SK-N-MC (cell line): Measurements from ENCODE around the gene CACNA1B.
"Not testable (repeated sequence)": the region's sequence is repeated elsewhere in the genome, so short reads cannot be mapped to it uniquely, and the experiment has no call there.

Experiments used
- DNase-seq: peaks from one replicate; pipeline ENCODE4 v3.0.0-alpha.2; 2011; ENCODE audit warnings: low read depth, low spot score
- H3K27ac ChIP-seq: fragments of 200-600 bp; sonication (generic); 2 replicates; pipeline ENCODE4 v1.5.1; 2016; ENCODE audit warnings: mixed run types
- H3K36me3 ChIP-seq: fragments of 200-600 bp; sonication (generic); 2 replicates; pipeline ENCODE4 v1.6.1; 2017; ENCODE audit warnings: antibody characterized with exemption, low read length, mixed read lengths; ENCODE audit not compliant: insufficient read depth
- H3K4me3 ChIP-seq: fragments of 200-600 bp; sonication (generic); 2 replicates; pipeline ENCODE4 v1.5.1; 2016
- H3K9ac ChIP-seq: fragments of 200-600 bp; sonication (generic); 2 replicates; pipeline ENCODE4 v1.8.0; 2017; ENCODE audit warnings: mixed run types, mixed read lengths; ENCODE audit not compliant: insufficient read length
- H3K9me3 ChIP-seq: fragments of 200-600 bp; sonication (generic); 2 replicates; pipeline ENCODE4 v1.6.1; 2017; ENCODE audit warnings: low read depth, mild to moderate bottlenecking, antibody characterized with exemption, low read length, moderate library complexity, mixed read lengths
- EZH2 ChIP-seq: fragments of 200-600 bp; sonication (generic); IDR thresholded peaks from one replicate; pipeline ENCODE4 v1.6.1; 2017; ENCODE audit warnings: antibody characterized with exemption
- FOXP2 ChIP-seq: optimal IDR thresholded peaks from 2 replicates; pipeline ENCODE3; 2011; ENCODE audit warnings: mild to moderate bottlenecking, moderate library complexity; ENCODE audit not compliant: insufficient read depth; ENCODE audit errors: extremely low read length, control extremely low read depth
- POLR2AphosphoS5 ChIP-seq: IDR thresholded peaks from 2 replicates; pipeline ENCODE4 v1.6.1; 2012; ENCODE audit warnings: mild to moderate bottlenecking, low read depth, low read length, borderline replicate concordance

The CACNA1B gene

GRCh38 chr9:138122201-138122600 lies 244.6 kb downstream of the CACNA1B start:
- no peak overlapping the region for H3K27ac ChIP-seq
- H3K4me3 ChIP-seq: no peak overlapping the region
- H3K36me3 ChIP-seq: no peaks in the 10 kb centered on the region
- no peak for DNase-seq
- H3K9ac ChIP-seq: no peak overlapping the region
- TF ChIP-seq FOXP2: no peak
- TF ChIP-seq EZH2: no peak
- TF ChIP-seq POLR2AphosphoS5: no peak
- H3K9me3 ChIP-seq: no peaks in the 10 kb centered on the region

- H3K4me3 ChIP-seq: no peak overlapping the region
- no peak overlapping the region for H3K9ac ChIP-seq
- TF ChIP-seq EZH2: no peak
- no peak for TF ChIP-seq FOXP2
- H3K9me3 ChIP-seq: no peaks in the 10 kb centered on the region
- H3K27ac ChIP-seq: no peak overlapping the region
- no peaks in the 10 kb centered on the region for H3K36me3 ChIP-seq
- no peak for DNase-seq
Measured at GRCh38 chr9:138122676-138123075, 245.1 kb downstream of the CACNA1B start.

- DNase-seq: no peak
- no peak overlapping the region for H3K27ac ChIP-seq
- no peak for TF ChIP-seq EZH2
- TF ChIP-seq FOXP2: no peak
- TF ChIP-seq POLR2AphosphoS5: no peak
- no peaks in the 10 kb centered on the region for H3K9me3 ChIP-seq
- H3K4me3 ChIP-seq: no peak overlapping the region
- H3K9ac ChIP-seq: no peak overlapping the region
- H3K36me3 ChIP-seq: no peaks in the 10 kb centered on the region
Measured at GRCh38 chr9:138123086-138123485, 245.5 kb downstream of the CACNA1B start.

GRCh38 chr9:138126090-138126857 lies 248.7 kb downstream of the CACNA1B start:
- not testable (repeated sequence) for H3K9ac ChIP-seq, H3K27ac ChIP-seq, H3K36me3 ChIP-seq, DNase-seq, H3K4me3 ChIP-seq, H3K9me3 ChIP-seq

GRCh38 chr9:138126858-138127584 lies 249.4 kb downstream of the CACNA1B start:
- not testable (repeated sequence) for H3K36me3 ChIP-seq, H3K9me3 ChIP-seq, DNase-seq, H3K27ac ChIP-seq, H3K9ac ChIP-seq, H3K4me3 ChIP-seq

GRCh38 chr9:138128027-138128426 lies 250.4 kb downstream of the CACNA1B start:
- H3K4me3 ChIP-seq, DNase-seq, H3K9me3 ChIP-seq, H3K36me3 ChIP-seq, H3K9ac ChIP-seq, H3K27ac ChIP-seq: not testable (repeated sequence)

- not testable (repeated sequence) for H3K27ac ChIP-seq, H3K36me3 ChIP-seq, H3K4me3 ChIP-seq, H3K9ac ChIP-seq, DNase-seq, H3K9me3 ChIP-seq
Measured at GRCh38 chr9:138129318-138129717, 251.7 kb downstream of the CACNA1B start.

- H3K27ac ChIP-seq, H3K9me3 ChIP-seq, DNase-seq, H3K4me3 ChIP-seq, H3K9ac ChIP-seq, H3K36me3 ChIP-seq: not testable (repeated sequence)
Measured at GRCh38 chr9:138132946-138133705, 255.5 kb downstream of the CACNA1B start.

GRCh38 chr9:138134581-138134980 lies 257.0 kb downstream of the CACNA1B start:
- H3K9ac ChIP-seq, H3K36me3 ChIP-seq, H3K4me3 ChIP-seq, H3K27ac ChIP-seq, H3K9me3 ChIP-seq, DNase-seq: not testable (repeated sequence)

GRCh38 chr9:138139096-138139495 lies 261.5 kb downstream of the CACNA1B start:
- not testable (repeated sequence) for H3K27ac ChIP-seq, DNase-seq, H3K36me3 ChIP-seq, H3K4me3 ChIP-seq, H3K9ac ChIP-seq, H3K9me3 ChIP-seq

- H3K9me3 ChIP-seq, DNase-seq, H3K9ac ChIP-seq, H3K36me3 ChIP-seq, H3K27ac ChIP-seq, H3K4me3 ChIP-seq: not testable (repeated sequence)
Measured at GRCh38 chr9:138140980-138141379, 263.4 kb downstream of the CACNA1B start.

GRCh38 chr9:138142528-138143244 lies 265.1 kb downstream of the CACNA1B start:
- not testable (repeated sequence) for H3K36me3 ChIP-seq, DNase-seq

GRCh38 chr9:138143491-138143890 lies 265.9 kb downstream of the CACNA1B start:
- not testable (repeated sequence) for H3K9me3 ChIP-seq, H3K4me3 ChIP-seq, DNase-seq, H3K36me3 ChIP-seq, H3K9ac ChIP-seq, H3K27ac ChIP-seq

More at GRCh38 chr9:138142528-138143244, 265.1 kb downstream of the CACNA1B start:
- not testable (repeated sequence) for H3K27ac ChIP-seq, H3K4me3 ChIP-seq, H3K9ac ChIP-seq, H3K9me3 ChIP-seq
